CD4-positive, alpha-beta T cell (primary cell): ENCODE data around the gene RAB11FIP2. TPM values are rescaled to one million over a fixed set of nuclear protein-coding genes. Genes with fewer than 3 reads are reported as not detected.

ENCODE experiments used
- ATAC-seq: fragments of 200-7000 bp; cut with Tn5 transposase; one replicate; pipeline ENCODE4 v1.10.0; 2022; ENCODE audit warnings: mild to moderate bottlenecking; ENCODE audit not compliant: poor library complexity
- CTCF ChIA-PET: fragments of 350-600 bp; sonication (Branson Sonifier 250); formaldehyde crosslinking; loops from one replicate; lab custom pipeline; 2021; ENCODE audit warnings: antibody characterized with exemption, inconsistent platforms; lab: Charles Lee
- POLR2A ChIA-PET: fragments of 350-600 bp; sonication (Branson Sonifier 250); formaldehyde crosslinking; loops from one replicate; lab custom pipeline; 2021; ENCODE audit warnings: antibody characterized with exemption, inconsistent platforms; lab: Charles Lee
- DNase-seq, 14 experiments: peaks; one replicate each; pipeline ENCODE4 v3.0.0-alpha.2; 2013 to 2020; ENCODE audit warnings: mixed read lengths in 2 of 14
- H3K27ac ChIP-seq, 2 donors: one replicate each; pipeline versions ENCODE4 v1.5.1 to v1.7.0; 2013; ENCODE audit warnings: low read length in 2 of 2, low read depth in 1 of 2, mild to moderate bottlenecking in 1 of 2
- H3K27me3 ChIP-seq, 2 experiments: 1 replicate in 1 of 2; 2 replicates in 1 of 2; pipeline versions ENCODE4 v1.6.1 to v1.7.0; 2013; ENCODE audit warnings: low read length in 2 of 2, control low read depth in 1 of 2, mild to moderate bottlenecking in 1 of 2, moderate library complexity in 1 of 2; ENCODE audit not compliant: insufficient read depth in 2 of 2, control insufficient read depth in 1 of 2
- H3K36me3 ChIP-seq: one replicate; pipeline ENCODE4 v1.6.1; 2013; ENCODE audit warnings: low read length, control low read depth; ENCODE audit not compliant: insufficient read depth
- H3K4me1 ChIP-seq: one replicate; pipeline ENCODE4 v1.6.1; 2013; ENCODE audit warnings: low read length, control low read depth; ENCODE audit not compliant: insufficient read depth
- H3K4me3 ChIP-seq: one replicate; pipeline ENCODE4 v1.5.1; 2013; ENCODE audit warnings: mild to moderate bottlenecking, low read length, moderate library complexity
- H3K9me3 ChIP-seq, 2 experiments: 1 replicate in 1 of 2; 2 replicates in 1 of 2; pipeline versions ENCODE4 v1.6.1 to v1.7.0; 2013; ENCODE audit warnings: low read length in 2 of 2, mild to moderate bottlenecking in 2 of 2, control low read depth in 1 of 2, moderate library complexity in 1 of 2; ENCODE audit not compliant: control insufficient read depth in 1 of 2, insufficient read depth in 1 of 2
- H3K27ac Mint-ChIP-seq: one replicate; pipeline ENCODE4 v1.8.0; 2020; ENCODE audit warnings: mixed read lengths
- H3K27me3 Mint-ChIP-seq: one replicate; pipeline ENCODE4 v1.8.0; 2021; ENCODE audit warnings: mixed read lengths
- H3K36me3 Mint-ChIP-seq: one replicate; pipeline ENCODE4 v1.8.0; 2021; ENCODE audit warnings: low read depth, mixed read lengths
- H3K4me1 Mint-ChIP-seq: one replicate; pipeline ENCODE4 v1.8.0; 2021; ENCODE audit warnings: low read depth, mixed read lengths
- H3K4me3 Mint-ChIP-seq: one replicate; pipeline ENCODE4 v1.8.0; 2020; ENCODE audit warnings: mild to moderate bottlenecking, mixed read lengths
- H3K9me3 Mint-ChIP-seq: one replicate; pipeline ENCODE4 v1.8.0; 2020; ENCODE audit warnings: mixed read lengths
- intact Hi-C, 2 experiments: fragments of 100-400 bp; cut with DNase I in 1 of 2; cut with micrococcal nuclease in 1 of 2; formaldehyde crosslinking; loops; one replicate each; pipeline versions ENCODE4 v1.15.1 to v1.9.0; 2023 to 2025; cut with DNase I, micrococcal nuclease
- total RNA-seq, 174 experiments: library from RNA in 2 of 174; stranded (reverse) in 2 of 174; gene quantifications; one replicate each; pipeline ENCODE4 v1.2.3 and lab custom pipeline; 2021 to 2026
- TF ChIP-seq, protein P1 (sequence below): fragments of 200-600 bp; IDR thresholded peaks from one replicate; pipeline ENCODE4 v1.8.0; 2022; ENCODE audit warnings: antibody characterized with exemption, mild to moderate bottlenecking

RAB11FIP2 gene
- total RNA-seq, 2 experiments from 2014 or later, result 35.6 to 37.7 TPM

DNA sequence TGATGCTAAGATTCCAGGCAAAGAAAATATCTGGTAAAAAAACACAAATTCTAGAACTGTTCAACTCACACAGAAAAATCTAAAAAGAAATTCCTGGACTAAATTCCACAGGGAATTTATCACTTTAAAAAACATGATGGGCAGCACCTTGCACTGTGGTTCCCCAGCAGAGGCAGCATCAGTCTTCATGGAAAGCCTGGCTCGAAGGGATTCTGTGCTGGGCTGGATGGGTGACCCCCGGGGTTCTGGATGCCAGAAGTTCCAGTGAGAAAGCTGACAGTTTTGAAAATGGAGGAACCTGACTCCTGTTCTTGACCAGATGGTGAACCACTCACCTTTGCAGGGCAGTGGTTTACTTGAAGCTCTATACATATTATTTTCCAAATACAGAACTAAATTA is 52.0 kb downstream of the RAB11FIP2 start:
- peaks cover 24% of the 10 kb centered on the region for H3K36me3 Mint-ChIP-seq
- Histone ChIP-seq H3K4me3 (no peak overlapping the region), H3K27me3 (no peaks in the 10 kb centered on the region), H3K4me1 (no peaks in the 10 kb centered on the region), H3K27ac (no peak overlapping the region), H3K9me3 (peaks cover 0 to 3% of the 10 kb centered on the region in 2 experiments), H3K36me3 (no peaks in the 10 kb centered on the region)
- intact Hi-C loops, result no loop called here
- CTCF ChIA-PET, result no interaction called here
- no peaks in the 10 kb centered on the region for H3K9me3 Mint-ChIP-seq
- no peak for ATAC-seq
- TF ChIP-seq, protein P1, sequence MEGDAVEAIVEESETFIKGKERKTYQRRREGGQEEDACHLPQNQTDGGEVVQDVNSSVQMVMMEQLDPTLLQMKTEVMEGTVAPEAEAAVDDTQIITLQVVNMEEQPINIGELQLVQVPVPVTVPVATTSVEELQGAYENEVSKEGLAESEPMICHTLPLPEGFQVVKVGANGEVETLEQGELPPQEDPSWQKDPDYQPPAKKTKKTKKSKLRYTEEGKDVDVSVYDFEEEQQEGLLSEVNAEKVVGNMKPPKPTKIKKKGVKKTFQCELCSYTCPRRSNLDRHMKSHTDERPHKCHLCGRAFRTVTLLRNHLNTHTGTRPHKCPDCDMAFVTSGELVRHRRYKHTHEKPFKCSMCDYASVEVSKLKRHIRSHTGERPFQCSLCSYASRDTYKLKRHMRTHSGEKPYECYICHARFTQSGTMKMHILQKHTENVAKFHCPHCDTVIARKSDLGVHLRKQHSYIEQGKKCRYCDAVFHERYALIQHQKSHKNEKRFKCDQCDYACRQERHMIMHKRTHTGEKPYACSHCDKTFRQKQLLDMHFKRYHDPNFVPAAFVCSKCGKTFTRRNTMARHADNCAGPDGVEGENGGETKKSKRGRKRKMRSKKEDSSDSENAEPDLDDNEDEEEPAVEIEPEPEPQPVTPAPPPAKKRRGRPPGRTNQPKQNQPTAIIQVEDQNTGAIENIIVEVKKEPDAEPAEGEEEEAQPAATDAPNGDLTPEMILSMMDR, result no peak
- no peaks in the 10 kb centered on the region for H3K27me3 Mint-ChIP-seq
- no peak overlapping the region for H3K4me3 Mint-ChIP-seq
- no peak for DNase-seq
- no peaks in the 10 kb centered on the region for H3K4me1 Mint-ChIP-seq
- POLR2A ChIA-PET, result no interaction called here
- H3K27ac Mint-ChIP-seq, result no peak overlapping the region

DNA sequence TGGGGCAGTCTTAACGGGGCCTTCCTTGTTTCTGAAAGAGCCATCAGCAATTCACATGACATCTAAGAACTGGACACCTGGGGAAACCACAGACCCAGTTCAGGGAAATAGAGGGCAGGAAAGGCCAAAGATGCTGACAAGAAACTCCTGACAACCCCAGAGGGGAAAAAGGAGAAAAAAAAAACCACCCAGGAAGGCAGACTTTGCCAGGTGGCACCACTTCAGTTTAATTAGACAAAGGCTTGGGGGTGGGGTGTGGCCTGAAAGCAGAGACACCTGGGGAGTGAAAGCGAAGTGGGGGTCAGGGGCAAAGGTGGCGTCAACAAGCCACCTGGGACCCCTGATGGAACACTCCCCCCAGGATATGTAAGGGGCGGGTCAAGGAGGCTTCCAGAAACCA is 53.6 kb downstream of the RAB11FIP2 start:
- Histone ChIP-seq H3K4me1 (no peaks in the 10 kb centered on the region), H3K27me3 (no peaks in the 10 kb centered on the region), H3K27ac (no peak overlapping the region), H3K4me3 (no peak overlapping the region), H3K36me3 (no peaks in the 10 kb centered on the region), H3K9me3 (peaks cover 0 to 3% of the 10 kb centered on the region in 2 experiments)
- H3K4me1 Mint-ChIP-seq, result no peaks in the 10 kb centered on the region
- TF ChIP-seq, protein P1, result no peak
- no peak overlapping the region for H3K4me3 Mint-ChIP-seq
- CTCF ChIA-PET, result no interaction called here
- intact Hi-C loops, result no loop called here
- peaks cover 5% of the 10 kb centered on the region for H3K9me3 Mint-ChIP-seq
- H3K27ac Mint-ChIP-seq, result no peak overlapping the region
- no peaks in the 10 kb centered on the region for H3K27me3 Mint-ChIP-seq
- no peak for DNase-seq
- ATAC-seq, result no peak
- POLR2A ChIA-PET, result no interaction called here
- H3K36me3 Mint-ChIP-seq, result peaks cover 17% of the 10 kb centered on the region

DNA sequence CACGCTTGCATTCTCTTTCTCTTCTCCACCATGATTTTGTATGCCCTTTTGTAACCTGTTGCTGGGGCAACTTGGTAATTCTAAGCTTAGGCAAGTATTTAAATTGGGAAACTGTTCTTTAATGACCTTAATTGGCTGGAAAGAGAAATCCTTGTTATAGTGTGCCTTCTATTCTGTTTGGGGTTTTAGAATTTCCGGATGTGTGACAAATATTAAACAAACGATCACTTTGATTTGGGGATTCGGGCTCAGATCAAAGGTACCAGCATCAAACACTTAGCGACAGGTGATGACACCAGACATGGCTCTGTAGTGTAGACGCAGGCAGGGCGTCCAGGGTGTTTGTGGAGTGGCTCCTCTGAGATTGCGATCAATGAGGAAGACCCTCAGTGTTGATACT is 55.0 kb downstream of the RAB11FIP2 start:
- H3K27ac Mint-ChIP-seq, result no peak overlapping the region
- intact Hi-C loops, result no loop called here

More for the DNA sequence above, 55.0 kb downstream of the RAB11FIP2 start:
- TF ChIP-seq, protein P1, result no peak
- Mint-ChIP-seq H3K9me3 (peaks cover 13% of the 10 kb centered on the region), H3K4me3 (no peak overlapping the region), H3K36me3 (peaks cover 13% of the 10 kb centered on the region), H3K4me1 (no peaks in the 10 kb centered on the region), H3K27me3 (no peaks in the 10 kb centered on the region)
- Histone ChIP-seq H3K9me3 (peaks cover 3 to 5% of the 10 kb centered on the region in 2 experiments), H3K27me3 (no peaks in the 10 kb centered on the region), H3K4me1 (no peaks in the 10 kb centered on the region), H3K36me3 (no peaks in the 10 kb centered on the region), H3K27ac (no peak overlapping the region), H3K4me3 (no peak overlapping the region)
- DNase-seq (no peak), ATAC-seq (no peak)
- ChIA-PET CTCF (no interaction called here), POLR2A (no interaction called here)
